ENCODE data around the gene QDPR.

Gene QDPR

DNA sequence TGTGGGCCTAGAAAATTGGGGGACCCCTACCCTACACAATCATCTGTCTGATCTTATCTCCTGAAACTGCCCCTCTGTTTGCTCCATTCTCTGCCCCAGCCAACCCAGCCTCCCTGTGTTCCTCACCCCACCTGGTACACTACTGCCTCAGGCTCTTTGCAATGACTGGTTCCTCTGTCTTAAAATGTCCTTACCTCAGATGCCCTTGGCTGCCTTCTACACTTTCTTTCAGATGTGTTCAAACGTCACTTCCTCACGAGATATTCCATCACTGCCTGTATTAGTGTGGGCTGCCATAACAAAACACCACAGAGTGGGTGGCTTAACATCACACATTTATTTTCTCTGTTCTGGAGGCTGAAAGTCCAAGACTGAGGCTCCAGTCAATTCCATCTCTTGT lies 29.2 kb downstream of the QDPR start:
- Histone ChIP-seq H3K9me3 (replicated peaks; ENCODE audit: low read length) (no peaks in the 10 kb centered on the region), H3K36me3 (ENCODE audit: insufficient read depth, low read length) (peaks cover 15% of the 10 kb centered on the region), H3K9ac (ENCODE audit: low read depth, low read length) (no peak overlapping the region)

DNA sequence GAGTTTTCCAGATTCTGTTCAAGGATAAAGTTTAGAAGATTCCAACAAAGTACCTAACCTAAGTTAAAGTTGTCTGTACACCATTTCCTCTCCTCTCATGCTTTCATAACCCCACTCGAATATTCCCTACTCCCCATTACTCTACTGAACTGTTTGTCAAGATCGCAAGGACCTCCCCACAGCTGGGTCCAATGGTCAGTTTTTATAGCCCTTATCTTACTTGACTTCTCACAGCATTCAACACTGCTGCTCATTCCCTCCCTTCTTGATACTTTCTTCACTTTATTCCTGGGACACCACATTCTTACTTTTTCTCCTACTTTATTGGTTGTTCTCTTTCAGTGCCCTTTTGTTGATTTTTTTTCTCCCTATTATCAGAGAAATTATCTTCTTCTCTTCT lies 30.9 kb downstream of the QDPR start:
- Histone ChIP-seq H3K9ac (ENCODE audit: low read depth, low read length) (no peak overlapping the region), H3K9me3 (replicated peaks; ENCODE audit: low read length) (no peaks in the 10 kb centered on the region), H3K27me3 (ENCODE audit: control insufficient read depth, insufficient read depth, low read length) (no peaks in the 10 kb centered on the region), H3K4me1 (ENCODE audit: control insufficient read depth, insufficient read depth, low read length) (no peaks in the 10 kb centered on the region), H3K4me2 (ENCODE audit: low read length) (no peak overlapping the region), H3K4me3 (ENCODE audit: low read length) (no peak overlapping the region), H3K36me3 (ENCODE audit: insufficient read depth, low read length) (peaks cover 4% of the 10 kb centered on the region)

More for the DNA sequence above, 29.2 kb downstream of the QDPR start:
- Histone ChIP-seq H3K4me3 (ENCODE audit: low read length) (no peak overlapping the region), H3K4me2 (ENCODE audit: low read length) (no peak overlapping the region), H3K27me3 (ENCODE audit: control insufficient read depth, insufficient read depth, low read length) (no peaks in the 10 kb centered on the region), H3K4me1 (ENCODE audit: control insufficient read depth, insufficient read depth, low read length) (no peaks in the 10 kb centered on the region)

DNA sequence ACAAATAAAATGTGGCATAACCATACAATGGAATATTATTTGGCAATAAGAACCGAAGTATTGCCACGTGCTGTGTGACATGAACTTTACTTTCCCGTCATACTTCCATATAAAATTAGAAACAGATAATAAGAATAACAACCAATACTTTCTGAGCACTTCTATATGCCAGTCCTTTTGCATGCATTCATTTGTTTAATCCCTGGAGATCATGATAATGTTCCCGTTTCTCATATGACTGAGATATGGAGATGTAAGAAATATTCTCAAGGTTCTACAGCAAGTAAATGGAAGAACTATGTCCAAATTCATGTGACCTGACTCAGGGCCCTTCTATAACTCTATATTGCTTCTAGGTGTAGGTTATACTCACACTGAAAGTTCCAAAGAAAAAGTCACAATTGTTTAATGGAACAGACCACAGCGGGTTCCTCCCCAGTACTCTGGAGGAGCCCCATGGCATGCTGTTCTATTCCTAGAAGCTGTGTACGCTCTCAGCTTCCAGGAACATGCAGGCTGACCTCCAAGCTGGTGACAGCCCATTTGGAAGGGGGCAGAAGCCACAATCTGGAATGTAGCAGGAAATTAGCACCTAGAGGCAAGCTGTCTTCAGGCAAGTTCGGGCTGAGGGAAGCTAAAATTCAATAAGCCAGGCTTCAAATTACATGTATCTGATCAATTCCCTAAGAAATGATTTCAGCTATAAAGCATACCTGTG lies 31.5 kb downstream of the QDPR start:
- Histone ChIP-seq H3K27me3 (ENCODE audit: control insufficient read depth, insufficient read depth, low read length) (no peaks in the 10 kb centered on the region), H3K4me3 (ENCODE audit: low read length) (no peak overlapping the region), H3K36me3 (ENCODE audit: insufficient read depth, low read length) (peaks cover 4% of the 10 kb centered on the region)

DNA sequence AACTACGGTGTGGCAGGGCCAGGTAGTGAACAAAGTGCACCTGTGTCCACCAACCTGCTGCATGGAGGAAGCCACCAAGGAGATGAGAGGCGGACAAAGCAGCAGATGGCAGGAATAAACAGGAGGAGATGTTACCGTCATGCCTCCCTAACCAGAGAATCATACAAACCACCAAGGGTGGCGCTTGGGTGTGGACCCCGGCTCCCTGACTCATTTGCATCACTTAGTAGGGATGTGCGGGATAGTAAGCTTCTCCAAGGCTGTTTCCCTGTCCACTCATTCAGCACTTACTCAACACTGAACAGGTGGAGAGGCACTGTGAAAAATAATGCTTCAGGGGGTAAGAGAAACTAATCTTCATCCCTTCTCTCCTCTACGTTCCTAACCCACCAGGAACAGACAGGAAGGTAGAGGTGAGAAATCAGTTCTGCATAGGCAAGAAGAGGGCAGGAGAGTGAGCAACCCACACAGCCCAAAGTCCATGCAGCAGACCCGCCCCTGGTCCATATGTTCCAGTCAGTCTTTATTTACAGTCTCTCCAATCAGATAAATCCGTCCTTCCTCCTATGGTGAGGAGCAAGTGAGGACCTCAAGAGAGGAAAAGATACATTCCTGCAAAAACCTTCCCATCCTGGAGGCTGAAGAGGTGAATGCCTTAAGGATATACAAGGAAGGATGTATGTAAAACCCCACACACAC lies 34.0 kb downstream of the QDPR start:
- H3K36me3 ChIP-seq (ENCODE audit: insufficient read depth, low read length), result no peaks in the 10 kb centered on the region
- H3K27me3 ChIP-seq (ENCODE audit: control insufficient read depth, insufficient read depth, low read length), result no peaks in the 10 kb centered on the region
- H3K4me3 ChIP-seq (ENCODE audit: low read length), result no peak overlapping the region
- H3K9me3 ChIP-seq (replicated peaks; ENCODE audit: low read length), result no peaks in the 10 kb centered on the region
- no peak overlapping the region for H3K9ac ChIP-seq (ENCODE audit: low read depth, low read length)
- peaks cover 8% of the 10 kb centered on the region for H3K4me1 ChIP-seq (ENCODE audit: control insufficient read depth, insufficient read depth, low read length)
- no peak overlapping the region for H3K4me2 ChIP-seq (ENCODE audit: low read length)

More for the DNA sequence above, 31.5 kb downstream of the QDPR start:
- Histone ChIP-seq H3K4me1 (ENCODE audit: control insufficient read depth, insufficient read depth, low read length) (peaks cover 5% of the 10 kb centered on the region), H3K9me3 (replicated peaks; ENCODE audit: low read length) (no peaks in the 10 kb centered on the region), H3K4me2 (ENCODE audit: low read length) (no peak overlapping the region), H3K9ac (ENCODE audit: low read depth, low read length) (no peak overlapping the region)

DNA sequence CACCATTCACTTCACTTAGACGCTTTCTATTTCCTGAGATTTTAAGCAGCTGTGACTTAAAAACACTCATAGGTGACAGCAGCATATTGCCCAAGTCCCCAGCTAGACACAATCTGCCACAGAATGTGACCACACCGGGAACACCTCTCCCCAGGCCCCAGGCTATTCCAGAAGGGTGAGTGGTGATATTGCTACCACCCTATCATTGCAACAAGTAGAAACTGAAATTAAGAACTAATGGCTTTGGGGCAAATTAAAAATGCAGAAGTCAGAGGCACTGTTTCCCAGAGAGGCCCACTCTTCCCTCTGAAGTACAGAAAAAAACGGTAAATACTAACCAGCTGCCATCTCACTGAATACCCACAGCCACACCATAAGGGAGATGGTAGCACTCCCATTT lies 35.0 kb downstream of the QDPR start:
- Histone ChIP-seq H3K27me3 (ENCODE audit: control insufficient read depth, insufficient read depth, low read length) (no peaks in the 10 kb centered on the region), H3K9me3 (replicated peaks; ENCODE audit: low read length) (no peaks in the 10 kb centered on the region), H3K4me2 (ENCODE audit: low read length) (no peak overlapping the region), H3K36me3 (ENCODE audit: insufficient read depth, low read length) (no peaks in the 10 kb centered on the region), H3K4me1 (ENCODE audit: control insufficient read depth, insufficient read depth, low read length) (peaks cover 8% of the 10 kb centered on the region), H3K4me3 (ENCODE audit: low read length) (no peak overlapping the region), H3K9ac (ENCODE audit: low read depth, low read length) (no peak overlapping the region)

DNA sequence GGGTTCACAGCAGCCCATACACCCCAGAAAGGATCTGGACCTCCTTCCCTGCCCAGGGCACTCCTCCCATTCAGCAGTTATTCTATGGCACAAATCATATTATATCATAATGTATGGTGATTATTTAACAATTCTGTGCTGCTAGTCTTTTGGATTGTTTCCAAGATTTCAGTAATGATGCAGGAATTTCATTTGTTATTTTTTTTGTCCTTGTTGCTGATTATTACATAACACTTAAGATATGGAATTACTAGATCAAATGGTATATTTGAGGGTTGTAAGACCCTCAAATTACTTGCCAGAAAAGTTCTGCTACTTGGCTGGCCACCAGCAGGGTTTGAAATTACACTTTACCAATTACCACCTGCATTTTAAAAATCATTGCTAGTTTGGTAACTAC lies 36.4 kb downstream of the QDPR start:
- Histone ChIP-seq H3K4me1 (ENCODE audit: control insufficient read depth, insufficient read depth, low read length) (peaks cover 8% of the 10 kb centered on the region), H3K9ac (ENCODE audit: low read depth, low read length) (no peak overlapping the region), H3K27me3 (ENCODE audit: control insufficient read depth, insufficient read depth, low read length) (no peaks in the 10 kb centered on the region), H3K36me3 (ENCODE audit: insufficient read depth, low read length) (no peaks in the 10 kb centered on the region), H3K4me3 (ENCODE audit: low read length) (no peak overlapping the region), H3K9me3 (replicated peaks; ENCODE audit: low read length) (no peaks in the 10 kb centered on the region), H3K4me2 (ENCODE audit: low read length) (no peak overlapping the region)

DNA sequence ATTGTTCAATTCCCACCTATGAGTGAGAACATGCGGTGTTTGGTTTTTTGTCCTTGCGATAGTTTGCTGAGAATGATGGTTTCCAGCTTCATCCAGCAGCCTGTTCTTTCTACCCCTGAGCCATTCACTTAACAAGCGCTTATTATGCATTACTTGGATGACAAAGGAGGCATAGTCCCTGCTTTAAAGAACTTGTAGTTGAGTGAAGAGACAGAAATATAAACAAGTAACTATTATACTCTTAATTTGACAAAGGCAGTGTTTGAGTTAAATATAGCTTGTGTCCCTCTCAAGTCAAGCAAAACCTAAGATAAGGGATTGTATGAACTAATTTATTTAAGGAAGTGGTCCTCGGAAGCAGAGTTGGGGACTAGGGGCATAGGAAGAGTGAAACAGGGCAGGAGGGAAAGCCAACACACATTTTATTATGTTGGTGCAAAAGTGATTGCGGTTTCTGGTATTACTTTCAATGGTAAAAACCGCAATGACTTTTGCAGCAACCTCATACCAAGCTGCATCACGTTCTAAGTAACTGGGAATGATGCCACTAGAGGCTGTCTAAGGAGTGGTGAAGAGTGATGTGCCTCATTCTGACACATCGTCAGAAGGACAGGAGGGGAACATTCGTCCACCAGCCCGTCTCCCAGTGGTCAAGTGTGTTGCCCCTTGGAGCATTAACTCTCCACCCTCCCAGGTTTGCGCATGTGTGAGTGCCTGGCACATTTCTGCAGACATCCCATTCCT lies 41.8 kb downstream of the QDPR start:
- no peak overlapping the region for H3K4me3 ChIP-seq (ENCODE audit: low read length)

DNA sequence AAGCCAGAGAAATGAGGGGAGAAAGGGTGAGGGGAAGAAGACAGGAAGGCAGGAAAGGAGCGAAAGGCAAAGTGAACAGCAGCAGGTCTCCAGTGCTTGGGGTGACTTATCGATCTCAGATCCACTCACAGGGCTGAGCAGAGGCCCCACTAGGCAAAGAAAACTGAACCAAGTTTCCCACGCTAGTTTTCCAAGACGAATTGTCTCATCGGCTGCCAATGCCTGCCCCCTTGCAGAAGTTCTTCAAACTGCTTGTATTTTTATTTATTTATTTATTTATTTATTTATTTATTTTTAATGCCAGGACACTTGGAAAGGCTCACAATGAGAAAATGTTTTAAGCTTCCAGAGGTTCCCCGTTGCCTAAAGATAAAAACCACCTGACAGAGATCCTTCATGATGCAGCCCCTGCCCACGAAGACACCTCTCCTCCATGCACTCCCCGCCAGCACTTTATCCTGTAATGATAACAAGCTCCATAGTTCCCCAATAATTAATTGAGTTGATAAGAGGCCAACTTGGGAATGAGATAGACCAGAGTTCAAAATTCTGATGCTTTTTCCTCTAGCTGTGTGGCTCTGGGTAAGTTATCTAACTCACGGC lies 43.2 kb downstream of the QDPR start:
- Histone ChIP-seq H3K36me3 (ENCODE audit: insufficient read depth, low read length) (no peaks in the 10 kb centered on the region), H3K4me2 (ENCODE audit: low read length) (no peak overlapping the region), H3K9ac (ENCODE audit: low read depth, low read length) (no peak overlapping the region), H3K9me3 (replicated peaks; ENCODE audit: low read length) (no peaks in the 10 kb centered on the region), H3K27me3 (ENCODE audit: control insufficient read depth, insufficient read depth, low read length) (no peaks in the 10 kb centered on the region), H3K4me1 (ENCODE audit: control insufficient read depth, insufficient read depth, low read length) (no peaks in the 10 kb centered on the region), H3K4me3 (ENCODE audit: low read length) (no peak overlapping the region)

More for the DNA sequence above, 41.8 kb downstream of the QDPR start:
- H3K9ac ChIP-seq (ENCODE audit: low read depth, low read length), result no peak overlapping the region
- no peak overlapping the region for H3K4me2 ChIP-seq (ENCODE audit: low read length)
- no peaks in the 10 kb centered on the region for H3K9me3 ChIP-seq (replicated peaks; ENCODE audit: low read length)
- no peaks in the 10 kb centered on the region for H3K27me3 ChIP-seq (ENCODE audit: control insufficient read depth, insufficient read depth, low read length)
- peaks cover under 1% of the 10 kb centered on the region for H3K4me1 ChIP-seq (ENCODE audit: control insufficient read depth, insufficient read depth, low read length)
- no peaks in the 10 kb centered on the region for H3K36me3 ChIP-seq (ENCODE audit: insufficient read depth, low read length)

DNA sequence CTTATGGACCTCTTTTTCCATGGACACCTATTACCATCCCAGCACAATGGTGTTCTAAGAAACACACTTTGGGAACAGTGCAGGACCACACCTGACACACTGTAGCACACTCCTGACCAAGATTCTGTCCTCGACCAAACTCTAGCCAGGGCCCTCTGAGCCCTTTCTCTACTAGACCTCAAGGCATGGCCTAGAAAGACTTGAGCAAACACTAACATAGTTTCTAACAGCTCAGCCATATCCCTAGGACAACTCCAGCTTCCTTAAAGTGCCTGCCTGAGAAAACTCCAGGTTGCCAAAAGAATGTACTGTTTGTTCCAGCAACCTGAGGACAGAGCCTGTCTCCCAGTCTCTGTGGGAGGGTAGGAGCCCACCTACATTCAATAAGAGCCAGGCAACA lies 48.3 kb downstream of the QDPR start:
- Histone ChIP-seq H3K9me3 (replicated peaks; ENCODE audit: low read length) (no peaks in the 10 kb centered on the region), H3K4me2 (ENCODE audit: low read length) (no peak overlapping the region), H3K4me1 (ENCODE audit: control insufficient read depth, insufficient read depth, low read length) (no peaks in the 10 kb centered on the region), H3K36me3 (ENCODE audit: insufficient read depth, low read length) (no peaks in the 10 kb centered on the region), H3K27me3 (ENCODE audit: control insufficient read depth, insufficient read depth, low read length) (no peaks in the 10 kb centered on the region), H3K9ac (ENCODE audit: low read depth, low read length) (no peak overlapping the region), H3K4me3 (ENCODE audit: low read length) (no peak overlapping the region)

DNA sequence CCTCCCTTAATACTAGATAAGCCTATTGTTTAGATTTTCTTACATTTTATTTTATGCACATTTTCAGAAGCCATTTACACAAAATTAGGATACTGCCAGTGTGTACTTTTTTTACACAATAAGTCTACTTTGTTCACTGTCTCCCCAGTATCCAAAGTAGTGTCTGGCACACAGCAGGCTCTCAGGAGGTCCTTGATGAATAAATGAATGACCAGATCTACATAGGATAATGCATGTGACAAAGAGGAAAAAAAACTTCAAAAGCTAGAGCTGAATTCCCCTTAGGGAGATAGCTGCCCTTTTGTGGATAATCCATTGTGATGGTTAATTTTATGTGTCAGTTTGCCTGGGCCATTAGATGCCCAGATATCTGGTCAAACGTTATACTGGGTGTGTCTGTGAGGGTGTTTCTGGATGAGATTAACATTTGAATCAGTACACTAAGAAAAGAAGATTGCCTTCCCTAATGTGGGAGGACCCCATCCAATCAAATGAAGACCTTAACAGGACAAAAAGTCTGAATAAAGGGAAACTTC lies 61.6 kb downstream of the QDPR start:
- H3K9me3 ChIP-seq (replicated peaks; ENCODE audit: low read length), result no peaks in the 10 kb centered on the region
- H3K4me1 ChIP-seq (ENCODE audit: control insufficient read depth, insufficient read depth, low read length), result peaks cover 9% of the 10 kb centered on the region
- H3K27me3 ChIP-seq (ENCODE audit: control insufficient read depth, insufficient read depth, low read length), result no peaks in the 10 kb centered on the region
- no peak overlapping the region for H3K9ac ChIP-seq (ENCODE audit: low read depth, low read length)
- H3K36me3 ChIP-seq (ENCODE audit: insufficient read depth, low read length), result no peaks in the 10 kb centered on the region
- no peak overlapping the region for H3K4me3 ChIP-seq (ENCODE audit: low read length)
- H3K4me2 ChIP-seq (ENCODE audit: low read length), result no peak overlapping the region

DNA sequence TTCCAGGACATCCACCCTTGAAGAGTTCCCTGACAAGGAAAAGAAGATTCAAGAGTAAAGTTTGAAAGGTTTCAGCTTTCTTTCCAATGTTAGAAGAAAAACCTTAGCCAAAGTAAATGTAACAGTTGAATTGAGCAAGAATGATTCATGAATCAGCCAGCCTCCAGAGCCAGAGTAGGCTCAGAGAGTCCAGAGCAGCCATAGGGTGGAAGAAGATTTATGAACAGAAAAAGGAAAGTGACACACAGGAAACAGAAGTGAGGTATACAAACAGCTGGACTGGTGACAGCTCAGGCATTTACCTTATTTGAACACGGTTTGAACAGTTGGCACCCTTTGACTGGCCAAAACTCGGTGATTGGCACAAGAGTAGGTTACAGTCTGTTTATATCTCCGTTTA lies 63.2 kb downstream of the QDPR start:
- no peaks in the 10 kb centered on the region for H3K36me3 ChIP-seq (ENCODE audit: insufficient read depth, low read length)
- H3K4me1 ChIP-seq (ENCODE audit: control insufficient read depth, insufficient read depth, low read length), result peaks cover 9% of the 10 kb centered on the region
- H3K4me3 ChIP-seq (ENCODE audit: low read length), result no peak overlapping the region
- no peaks in the 10 kb centered on the region for H3K27me3 ChIP-seq (ENCODE audit: control insufficient read depth, insufficient read depth, low read length)
- H3K9ac ChIP-seq (ENCODE audit: low read depth, low read length), result no peak overlapping the region
- no peaks in the 10 kb centered on the region for H3K9me3 ChIP-seq (replicated peaks; ENCODE audit: low read length)
- peak overlapping the region; percentile 31 for H3K4me2 ChIP-seq (ENCODE audit: low read length)
